Lower leg skin (tissue), 3 donors: ENCODE measurements around the gene TYMS.

Experiments
- CTCF ChIP-seq, 3 donors: fragments of 450-650 bp; IDR thresholded peaks; one replicate each; pipeline ENCODE4 v1.5.1; 2016; ENCODE audit warnings: antibody characterized with exemption in 3 of 3, mild to moderate bottlenecking in 3 of 3, moderate library complexity in 2 of 3
- POLR2A ChIP-seq, 2 donors: fragments of 450-650 bp; IDR thresholded peaks; one replicate each; pipeline ENCODE4 v1.6.1; 2016 to 2017; ENCODE audit warnings: antibody characterized with exemption in 2 of 2, mild to moderate bottlenecking in 1 of 2, moderate library complexity in 1 of 2

GRCh38 chr18:649341-649740 lies 8.1 kb upstream of the TYMS start:
- TF ChIP-seq POLR2A (IDR thresholded peaks at IDR 0.05) (no peak), CTCF (IDR thresholded peaks at IDR 0.05) (no peak)
